Prostate gland (tissue), 2 donors: ENCODE data around the gene GHR. TPM values are rescaled to one million over a fixed set of nuclear protein-coding genes. Genes with fewer than 3 reads are reported as not detected.
"Not testable (repeated sequence)": the region's sequence is repeated elsewhere in the genome, so short reads cannot be mapped to it uniquely, and the experiment has no call there.

Source experiments
- DNase-seq: peaks from one replicate; pipeline ENCODE4 v3.0.0-alpha.2; 2019; ENCODE audit warnings: low spot score
- H3K27ac ChIP-seq, 2 donors: fragments of 200-600 bp; sonication (generic); 2 replicates each; pipeline ENCODE4 v1.5.1; 2017 to 2019
- H3K27me3 ChIP-seq: fragments of 200-600 bp; sonication (generic); replicated peaks from 2 replicates; pipeline ENCODE4 v1.5.1; 2019; ENCODE audit not compliant: insufficient read depth
- H3K36me3 ChIP-seq, 2 donors: fragments of 200-600 bp; sonication (generic); 1 replicate in 1 of 2; 2 replicates in 1 of 2; pipeline versions ENCODE4 v1.5.1 to v1.8.1; 2017 to 2019
- H3K4me1 ChIP-seq: fragments of 200-600 bp; sonication (generic); replicated peaks from 2 replicates; pipeline ENCODE4 v1.5.1; 2019
- H3K4me3 ChIP-seq, 2 donors: fragments of 200-600 bp; sonication (generic); 2 replicates each; pipeline ENCODE4 v1.5.1; 2017 to 2019
- H3K9me3 ChIP-seq: fragments of 200-600 bp; sonication (generic); 2 replicates; pipeline ENCODE4 v1.5.1; 2017
- POLR2A ChIP-seq: fragments of 450-650 bp; IDR thresholded peaks from one replicate; pipeline ENCODE4 v1.6.1; 2016; ENCODE audit warnings: antibody characterized with exemption, mild to moderate bottlenecking
- POLR2AphosphoS5 ChIP-seq: sonication (generic); formaldehyde crosslinking; IDR thresholded peaks from one replicate; pipeline ENCODE4 v1.6.1; 2017; ENCODE audit warnings: antibody characterized with exemption
- WGBS: methylation state at CpG from one replicate; pipeline ENCODE4 v1.1.5; 2018; 5-methylcytosine and 5-hydroxymethylcytosine counted together
- intact Hi-C: fragments of 100-400 bp; cut with DNase I; formaldehyde crosslinking; loops from one replicate; pipeline ENCODE4 v1.14.2; 2022
- total RNA-seq, 2 donors: library from RNA; depleted of rRNA; stranded (reverse); fragments of >200 nt; gene quantifications; one replicate each; pipeline ENCODE4 v1.1.0, GENCODE V29; 2016
- TF ChIP-seq, protein P1 (sequence below), 4 experiments: fragments of 200-600 bp in 2 of 4; fragments of 450-650 bp in 2 of 4; sonication (generic) in 2 of 4; IDR thresholded peaks; 1 replicate in 3 of 4; 2 replicates in 1 of 4; pipeline ENCODE4 v1.5.1; 2016 to 2019; ENCODE audit warnings: antibody characterized with exemption in 4 of 4, mild to moderate bottlenecking in 2 of 4, moderate library complexity in 2 of 4

The GHR gene
- total RNA-seq, 2 donors from 2014 or later, result 11.8 to 15.5 TPM

DNA sequence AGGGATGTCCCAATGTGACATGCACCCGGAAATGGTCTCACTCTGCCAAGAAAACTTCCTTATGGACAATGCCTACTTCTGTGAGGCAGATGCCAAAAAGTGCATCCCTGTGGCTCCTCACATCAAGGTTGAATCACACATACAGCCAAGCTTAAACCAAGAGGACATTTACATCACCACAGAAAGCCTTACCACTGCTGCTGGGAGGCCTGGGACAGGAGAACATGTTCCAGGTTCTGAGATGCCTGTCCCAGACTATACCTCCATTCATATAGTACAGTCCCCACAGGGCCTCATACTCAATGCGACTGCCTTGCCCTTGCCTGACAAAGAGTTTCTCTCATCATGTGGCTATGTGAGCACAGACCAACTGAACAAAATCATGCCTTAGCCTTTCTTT, 295.8 kb downstream of the GHR start:
- TF ChIP-seq, protein P1, sequence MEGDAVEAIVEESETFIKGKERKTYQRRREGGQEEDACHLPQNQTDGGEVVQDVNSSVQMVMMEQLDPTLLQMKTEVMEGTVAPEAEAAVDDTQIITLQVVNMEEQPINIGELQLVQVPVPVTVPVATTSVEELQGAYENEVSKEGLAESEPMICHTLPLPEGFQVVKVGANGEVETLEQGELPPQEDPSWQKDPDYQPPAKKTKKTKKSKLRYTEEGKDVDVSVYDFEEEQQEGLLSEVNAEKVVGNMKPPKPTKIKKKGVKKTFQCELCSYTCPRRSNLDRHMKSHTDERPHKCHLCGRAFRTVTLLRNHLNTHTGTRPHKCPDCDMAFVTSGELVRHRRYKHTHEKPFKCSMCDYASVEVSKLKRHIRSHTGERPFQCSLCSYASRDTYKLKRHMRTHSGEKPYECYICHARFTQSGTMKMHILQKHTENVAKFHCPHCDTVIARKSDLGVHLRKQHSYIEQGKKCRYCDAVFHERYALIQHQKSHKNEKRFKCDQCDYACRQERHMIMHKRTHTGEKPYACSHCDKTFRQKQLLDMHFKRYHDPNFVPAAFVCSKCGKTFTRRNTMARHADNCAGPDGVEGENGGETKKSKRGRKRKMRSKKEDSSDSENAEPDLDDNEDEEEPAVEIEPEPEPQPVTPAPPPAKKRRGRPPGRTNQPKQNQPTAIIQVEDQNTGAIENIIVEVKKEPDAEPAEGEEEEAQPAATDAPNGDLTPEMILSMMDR (IDR thresholded peaks at IDR 0.05), result no peak
- no peak for TF ChIP-seq POLR2AphosphoS5
- TF ChIP-seq POLR2A, result no peak
- WGBS, result 82% methylated on average over 2 of the region's 2 CpGs
- intact Hi-C loops, result no loop called here

DNA sequence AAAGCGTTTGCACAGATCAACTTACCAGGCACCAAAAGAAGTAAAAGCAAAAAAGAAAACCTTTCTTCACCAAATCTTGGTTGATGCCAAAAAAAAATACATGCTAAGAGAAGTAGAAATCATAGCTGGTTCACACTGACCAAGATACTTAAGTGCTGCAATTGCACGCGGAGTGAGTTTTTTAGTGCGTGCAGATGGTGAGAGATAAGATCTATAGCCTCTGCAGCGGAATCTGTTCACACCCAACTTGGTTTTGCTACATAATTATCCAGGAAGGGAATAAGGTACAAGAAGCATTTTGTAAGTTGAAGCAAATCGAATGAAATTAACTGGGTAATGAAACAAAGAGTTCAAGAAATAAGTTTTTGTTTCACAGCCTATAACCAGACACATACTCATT, 297.0 kb downstream of the GHR start:
- no peaks in the 10 kb centered on the region for H3K27me3 ChIP-seq
- H3K4me1 ChIP-seq, result no peaks in the 10 kb centered on the region
- peaks cover 0 to 6% of the 10 kb centered on the region in 2 donors for H3K36me3 ChIP-seq
- no peak overlapping the region for H3K4me3 ChIP-seq
- intact Hi-C loops, result no loop called here
- WGBS, result 54% methylated on average over 6 of the region's 6 CpGs
- H3K27ac ChIP-seq, result no peak overlapping the region
- no peaks in the 10 kb centered on the region for H3K9me3 ChIP-seq
- no peak for TF ChIP-seq POLR2A
- TF ChIP-seq POLR2AphosphoS5, result no peak
- TF ChIP-seq, protein P1 (IDR thresholded peaks at IDR 0.05), result no peak
- DNase-seq, result no peak

More for the DNA sequence above, 295.8 kb downstream of the GHR start:
- Histone ChIP-seq H3K4me1 (no peaks in the 10 kb centered on the region), H3K27me3 (no peaks in the 10 kb centered on the region), H3K4me3 (no peak overlapping the region), H3K27ac (no peak overlapping the region), H3K9me3 (no peaks in the 10 kb centered on the region), H3K36me3 (peaks cover 0 to 6% of the 10 kb centered on the region in 2 donors)
- DNase-seq, result no peak

DNA sequence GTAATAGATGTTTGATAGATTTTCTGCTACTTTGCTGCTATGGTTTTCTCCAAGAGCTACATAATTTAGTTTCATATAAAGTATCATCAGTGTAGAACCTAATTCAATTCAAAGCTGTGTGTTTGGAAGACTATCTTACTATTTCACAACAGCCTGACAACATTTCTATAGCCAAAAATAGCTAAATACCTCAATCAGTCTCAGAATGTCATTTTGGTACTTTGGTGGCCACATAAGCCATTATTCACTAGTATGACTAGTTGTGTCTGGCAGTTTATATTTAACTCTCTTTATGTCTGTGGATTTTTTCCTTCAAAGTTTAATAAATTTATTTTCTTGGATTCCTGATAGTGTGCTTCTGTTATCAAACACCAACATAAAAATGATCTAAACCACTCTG, 298.2 kb downstream of the GHR start:
- intact Hi-C loops, result no loop called here
- no peak overlapping the region for H3K4me3 ChIP-seq
- H3K36me3 ChIP-seq, result peaks cover 0 to 6% of the 10 kb centered on the region in 2 donors
- TF ChIP-seq POLR2A, result no peak
- TF ChIP-seq POLR2AphosphoS5, result no peak
- TF ChIP-seq, protein P1 (IDR thresholded peaks at IDR 0.05), result no peak
- H3K9me3 ChIP-seq, result no peaks in the 10 kb centered on the region
- H3K4me1 ChIP-seq, result no peaks in the 10 kb centered on the region
- no peak for DNase-seq
- no peaks in the 10 kb centered on the region for H3K27me3 ChIP-seq
- no peak overlapping the region for H3K27ac ChIP-seq

DNA sequence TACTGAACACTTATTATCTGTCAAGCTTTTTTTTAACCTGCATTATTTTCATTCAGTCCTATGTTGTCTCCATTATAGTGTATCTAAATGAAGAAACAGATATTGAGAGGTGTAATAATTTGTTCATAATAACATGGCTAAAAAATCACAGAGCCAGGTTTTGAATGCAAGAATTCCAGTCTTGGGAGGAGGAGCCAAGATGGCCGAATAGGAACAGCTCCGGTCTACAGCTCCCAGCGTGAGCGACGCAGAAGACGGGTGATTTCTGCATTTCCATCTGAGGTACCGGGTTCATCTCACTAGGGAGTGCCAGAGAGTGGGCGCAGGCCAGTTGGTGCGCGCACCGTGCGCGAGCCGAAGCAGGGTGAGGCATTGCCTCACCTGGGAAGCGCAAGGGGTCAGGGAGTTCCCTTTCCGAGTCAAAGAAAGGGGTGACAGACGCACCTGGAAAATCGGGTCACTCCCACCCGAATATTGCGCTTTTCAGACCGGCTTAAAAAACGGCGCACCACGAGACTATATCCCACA, 311.4 kb downstream of the GHR start:
- H3K27ac ChIP-seq, intact Hi-C loops, H3K27me3 ChIP-seq, H3K4me1 ChIP-seq, H3K4me3 ChIP-seq, H3K9me3 ChIP-seq, DNase-seq, H3K36me3 ChIP-seq: not testable (repeated sequence)
- WGBS, result 94% methylated on average over 16 of the region's 24 CpGs

DNA sequence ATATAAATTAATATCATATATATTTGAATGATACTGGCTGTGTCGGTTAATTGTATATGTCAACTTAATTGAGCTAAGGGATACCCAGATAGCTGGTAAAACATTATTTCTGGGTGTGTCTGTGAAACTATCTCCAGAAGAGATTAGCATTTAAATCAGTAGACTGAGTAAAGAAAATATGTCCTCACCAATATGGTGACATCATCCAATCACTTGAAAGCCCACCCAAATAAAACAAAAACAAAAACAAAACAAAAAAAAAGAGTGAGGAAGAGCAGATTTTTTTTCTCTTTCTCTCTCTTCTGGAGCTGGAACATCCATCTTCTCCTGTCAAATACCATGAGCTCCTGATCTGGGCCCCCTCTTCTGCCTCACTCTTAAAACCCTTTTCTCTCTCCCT, 317.7 kb downstream of the GHR start:
- DNase-seq, result no peak
- intact Hi-C loops, result no loop called here
- WGBS, result 100% methylated on average over 1 of the region's 1 CpG

DNA sequence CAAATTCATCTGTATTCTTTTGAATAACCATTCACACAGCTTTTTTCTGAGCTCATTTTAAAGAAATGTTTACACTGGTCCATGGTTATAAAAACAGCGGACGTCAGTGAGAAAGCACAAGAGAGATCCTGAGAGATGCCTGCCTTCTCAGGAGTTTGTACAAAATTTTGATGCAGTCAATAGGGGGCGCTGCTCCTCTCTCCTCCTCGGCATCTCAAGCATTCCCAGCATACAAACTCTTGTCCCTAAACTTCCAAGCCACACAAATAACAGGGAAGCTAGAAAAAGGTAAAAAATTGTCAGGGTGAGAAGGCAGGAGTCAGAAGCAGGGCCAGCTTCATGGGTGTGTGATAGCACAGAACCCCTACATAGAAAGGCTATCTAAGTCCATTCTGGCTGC, 322.2 kb downstream of the GHR start:
- Histone ChIP-seq H3K27me3 (no peaks in the 10 kb centered on the region), H3K9me3 (no peaks in the 10 kb centered on the region), H3K4me3 (no peak overlapping the region), H3K27ac (no peak overlapping the region), H3K36me3 (no peaks in the 10 kb centered on the region), H3K4me1 (no peaks in the 10 kb centered on the region)
- 36% methylated on average over 4 of the region's 4 CpGs for WGBS
- DNase-seq, result no peak
- intact Hi-C loops, result no loop called here
- TF ChIP-seq POLR2A (no peak), POLR2AphosphoS5 (no peak)
- TF ChIP-seq, protein P1 (IDR thresholded peaks at IDR 0.05), result no peak

More for the DNA sequence above, 317.7 kb downstream of the GHR start:
- H3K27me3 ChIP-seq, result no peaks in the 10 kb centered on the region
- no peaks in the 10 kb centered on the region for H3K4me1 ChIP-seq
- H3K4me3 ChIP-seq, result no peak overlapping the region
- no peaks in the 10 kb centered on the region for H3K9me3 ChIP-seq
- TF ChIP-seq POLR2A, result no peak
- no peaks in the 10 kb centered on the region for H3K36me3 ChIP-seq
- H3K27ac ChIP-seq, result no peak overlapping the region
